ENCODE results near the gene UCHL5. TPM values are rescaled to one million over a fixed set of nuclear protein-coding genes. Genes with fewer than 3 reads are reported as not detected.
A peak's percentile ranks its signal among the peaks of the same experiment; 100 is the strongest.

UCHL5 gene
- total and polyA plus RNA-seq, 5 experiments from 2014 or later = 33.2 to 65.5 (median 52.7) TPM

GRCh38 chr1:193086342-193086741 is 27.2 kb upstream of the UCHL5 start:
- no peak overlapping the region for H3K4me3 Mint-ChIP-seq

GRCh38 chr1:193085263-193085662 is 26.1 kb upstream of the UCHL5 start:
- DNase-seq (no peak), ATAC-seq (no peak)
- POLR2A ChIA-PET = no interaction called here
- Mint-ChIP-seq H3K27me3 (no peaks in the 10 kb centered on the region), H3K36me3 (peaks cover 7 to 61% (median 24%) of the 10 kb centered on the region in 3 donors), H3K4me3 (no peak overlapping the region), H3K27ac (peak overlapping the region in 2 of 10 donors; percentile 24 to 53), H3K9me3 (no peaks in the 10 kb centered on the region), H3K4me1 (peaks cover 0 to 2% (median 0%) of the 10 kb centered on the region in 4 donors)

More at GRCh38 chr1:193086342-193086741, 27.2 kb upstream of the UCHL5 start:
- H3K4me1 Mint-ChIP-seq = peaks cover 0 to 2% (median 0%) of the 10 kb centered on the region in 4 donors
- peaks cover 7 to 59% (median 24%) of the 10 kb centered on the region in 3 donors for H3K36me3 Mint-ChIP-seq
- ATAC-seq (no peak), DNase-seq (no peak)
- H3K27ac Mint-ChIP-seq = no peak overlapping the region
- POLR2A ChIA-PET = no interaction called here
- no peaks in the 10 kb centered on the region for H3K9me3 Mint-ChIP-seq
- no peaks in the 10 kb centered on the region for H3K27me3 Mint-ChIP-seq

GRCh38 chr1:193083365-193084088 is 24.4 kb upstream of the UCHL5 start:
- DNase-seq (no peak), ATAC-seq (no peak)
- H3K36me3 Mint-ChIP-seq = peaks cover 7 to 66% (median 32%) of the 10 kb centered on the region in 3 donors
- peak overlapping the region in 3 of 10 donors; percentile 44 to 63 (median 49) for H3K27ac Mint-ChIP-seq
- H3K27me3 Mint-ChIP-seq = no peaks in the 10 kb centered on the region
- H3K4me1 Mint-ChIP-seq = peaks cover 0 to 2% (median 0%) of the 10 kb centered on the region in 4 donors
- H3K4me3 Mint-ChIP-seq = no peak overlapping the region
- POLR2A ChIA-PET = no interaction called here
- H3K9me3 Mint-ChIP-seq = no peaks in the 10 kb centered on the region

- no peaks in the 10 kb centered on the region for H3K27me3 Mint-ChIP-seq
- DNase-seq (no peak), ATAC-seq (no peak)
- H3K27ac Mint-ChIP-seq = no peak overlapping the region
- no peak overlapping the region for H3K4me3 Mint-ChIP-seq
- H3K9me3 Mint-ChIP-seq = no peaks in the 10 kb centered on the region
- peaks cover 0 to 11% (median 4%) of the 10 kb centered on the region in 4 donors for H3K4me1 Mint-ChIP-seq
- POLR2A ChIA-PET = no interaction called here
- peaks cover 6 to 74% (median 45%) of the 10 kb centered on the region in 3 donors for H3K36me3 Mint-ChIP-seq
Measured at GRCh38 chr1:193079187-193079586, 20.0 kb upstream of the UCHL5 start.

GRCh38 chr1:193077991-193078390 is 18.8 kb upstream of the UCHL5 start:
- Mint-ChIP-seq H3K27me3 (no peaks in the 10 kb centered on the region), H3K4me1 (peaks cover 0 to 12% (median 3%) of the 10 kb centered on the region in 4 donors), H3K9me3 (no peaks in the 10 kb centered on the region), H3K36me3 (peaks cover 6 to 67% (median 35%) of the 10 kb centered on the region in 3 donors), H3K4me3 (no peak overlapping the region), H3K27ac (peak overlapping the region in 1 of 10 donors; percentile 15)
- no peak for DNase-seq
- ATAC-seq = no peak
- POLR2A ChIA-PET = no interaction called here

GRCh38 chr1:193070942-193071341 is 11.8 kb upstream of the UCHL5 start:
- Mint-ChIP-seq H3K4me3 (peak overlapping the region in 6 of 10 donors; percentile 31 to 52 (median 38)), H3K4me1 (peaks cover 20 to 61% (median 45%) of the 10 kb centered on the region in 4 donors), H3K27me3 (no peaks in the 10 kb centered on the region), H3K9me3 (no peaks in the 10 kb centered on the region), H3K27ac (peak overlapping the region; percentile 41 to 88 (median 78)), H3K36me3 (peaks cover 0 to 25% (median 6%) of the 10 kb centered on the region in 3 donors)
- POLR2A ChIA-PET = interaction anchor here (0.8 kb wide), 1 partner anchor 12 kb away, joined by 3 read pairs; the partner anchor contains the start of genes RO60 and UCHL5
- DNase-seq = no peak
- peak; percentile 65 to 72 for ATAC-seq

- Mint-ChIP-seq H3K4me3 (peak overlapping the region in 7 of 10 donors; percentile 2 to 42 (median 13)), H3K27ac (peak overlapping the region; percentile 61 to 83 (median 76)), H3K36me3 (peaks cover 0 to 21% (median 2%) of the 10 kb centered on the region in 3 donors), H3K27me3 (no peaks in the 10 kb centered on the region), H3K9me3 (no peaks in the 10 kb centered on the region), H3K4me1 (peaks cover 25 to 62% (median 48%) of the 10 kb centered on the region in 4 donors)
- peak; percentile 30 to 41 for ATAC-seq
- DNase-seq = peak in 3 of 10 donors; percentile 8 to 29 (median 12)
- POLR2A ChIA-PET = interaction anchor here (0.6 to 0.8 kb wide), 2 partner anchors 11 to 49 kb away, joined by 3 read pairs; partner anchors contain the start of genes RO60 and UCHL5
Measured at GRCh38 chr1:193070386-193070753, 11.2 kb upstream of the UCHL5 start.

- H3K4me3 Mint-ChIP-seq = peak overlapping the region in 6 of 10 donors; percentile 2 to 42 (median 18)
- peak overlapping the region; percentile 61 to 83 (median 76) for H3K27ac Mint-ChIP-seq
Measured at GRCh38 chr1:193069748-193070385, 10.7 kb upstream of the UCHL5 start.

GRCh38 chr1:193068013-193068412 is 8.9 kb upstream of the UCHL5 start:
- H3K36me3 Mint-ChIP-seq = peaks cover 0 to 13% (median 0%) of the 10 kb centered on the region in 3 donors
- no peaks in the 10 kb centered on the region for H3K27me3 Mint-ChIP-seq
- POLR2A ChIA-PET = interaction anchor here (0.9 kb wide), 1 partner anchor 54 kb away, joined by 3 read pairs; the partner anchor contains the start of gene CDC73
- peaks cover 27 to 73% (median 65%) of the 10 kb centered on the region in 4 donors for H3K4me1 Mint-ChIP-seq
- DNase-seq = no peak
- no peak overlapping the region for H3K4me3 Mint-ChIP-seq
- no peak for ATAC-seq
- H3K9me3 Mint-ChIP-seq = no peaks in the 10 kb centered on the region
- H3K27ac Mint-ChIP-seq = peak overlapping the region in 9 of 10 donors; percentile 44 to 89 (median 73)

More at GRCh38 chr1:193069748-193070385, 10.7 kb upstream of the UCHL5 start:
- Mint-ChIP-seq H3K27me3 (no peaks in the 10 kb centered on the region), H3K9me3 (no peaks in the 10 kb centered on the region), H3K4me1 (peaks cover 27 to 64% (median 53%) of the 10 kb centered on the region in 4 donors), H3K36me3 (peaks cover 0 to 21% (median 2%) of the 10 kb centered on the region in 3 donors)
- peak in 1 of 10 donors; percentile 12 for DNase-seq
- ATAC-seq = peak; percentile 22 to 46
- POLR2A ChIA-PET = interaction anchor here (0.6 to 0.8 kb wide), 4 partner anchors 11 to 577 kb away, joined by 3 to 8 read pairs (median 4); partner anchors contain the start of genes RO60 and UCHL5

- H3K9me3 Mint-ChIP-seq = no peaks in the 10 kb centered on the region
- ATAC-seq = no peak
- DNase-seq = no peak
- peak overlapping the region in 9 of 10 donors; percentile 27 to 77 (median 48) for H3K27ac Mint-ChIP-seq
- H3K4me3 Mint-ChIP-seq = no peak overlapping the region
- POLR2A ChIA-PET = no interaction called here
- H3K27me3 Mint-ChIP-seq = no peaks in the 10 kb centered on the region
- H3K4me1 Mint-ChIP-seq = peaks cover 25 to 77% (median 65%) of the 10 kb centered on the region in 4 donors
- H3K36me3 Mint-ChIP-seq = peaks cover 0 to 6% (median 2%) of the 10 kb centered on the region in 3 donors
Measured at GRCh38 chr1:193066606-193067005, 7.4 kb upstream of the UCHL5 start.

GRCh38 chr1:193065954-193066353 is 6.8 kb upstream of the UCHL5 start:
- peaks cover 25 to 78% (median 66%) of the 10 kb centered on the region in 4 donors for H3K4me1 Mint-ChIP-seq
- no peak overlapping the region for H3K4me3 Mint-ChIP-seq
- DNase-seq (no peak), ATAC-seq (no peak)
- no peaks in the 10 kb centered on the region for H3K9me3 Mint-ChIP-seq
- peak overlapping the region; percentile 21 to 77 (median 47) for H3K27ac Mint-ChIP-seq
- H3K36me3 Mint-ChIP-seq = peaks cover 0 to 6% (median 2%) of the 10 kb centered on the region in 3 donors
- H3K27me3 Mint-ChIP-seq = no peaks in the 10 kb centered on the region
- POLR2A ChIA-PET = no interaction called here

GRCh38 chr1:193062698-193063463 is 3.7 kb upstream of the UCHL5 start:
- H3K4me1 Mint-ChIP-seq = peaks cover 33 to 72% (median 69%) of the 10 kb centered on the region in 4 donors
- no peak overlapping the region for H3K4me3 Mint-ChIP-seq

More at GRCh38 chr1:193062698-193063463, 3.7 kb upstream of the UCHL5 start:
- POLR2A ChIA-PET = no interaction called here
- no peak for DNase-seq
- no peaks in the 10 kb centered on the region for H3K27me3 Mint-ChIP-seq
- no peak for ATAC-seq
- H3K9me3 Mint-ChIP-seq = no peaks in the 10 kb centered on the region
- H3K27ac Mint-ChIP-seq = peak overlapping the region in 2 of 10 donors; percentile 2 to 3
- H3K36me3 Mint-ChIP-seq = peaks cover 0 to 2% (median 0%) of the 10 kb centered on the region in 3 donors
